Stimulated activated CD8-positive, alpha-beta memory T cell treated with anti-CD3 and anti-CD28 coated beads, Interleukin-15, amount 100 ng/mL, for 24 hours (primary cell): Measurements from ENCODE around the gene P3H2.
"Not testable (repeated sequence)": the region's sequence is repeated elsewhere in the genome, so short reads cannot be mapped to it uniquely, and the experiment has no call there.

Experiments used
- DNase-seq: peaks from one replicate; pipeline ENCODE4 v3.0.0-alpha.2; 2020; ENCODE audit warnings: low read depth

The P3H2 gene

DNA sequence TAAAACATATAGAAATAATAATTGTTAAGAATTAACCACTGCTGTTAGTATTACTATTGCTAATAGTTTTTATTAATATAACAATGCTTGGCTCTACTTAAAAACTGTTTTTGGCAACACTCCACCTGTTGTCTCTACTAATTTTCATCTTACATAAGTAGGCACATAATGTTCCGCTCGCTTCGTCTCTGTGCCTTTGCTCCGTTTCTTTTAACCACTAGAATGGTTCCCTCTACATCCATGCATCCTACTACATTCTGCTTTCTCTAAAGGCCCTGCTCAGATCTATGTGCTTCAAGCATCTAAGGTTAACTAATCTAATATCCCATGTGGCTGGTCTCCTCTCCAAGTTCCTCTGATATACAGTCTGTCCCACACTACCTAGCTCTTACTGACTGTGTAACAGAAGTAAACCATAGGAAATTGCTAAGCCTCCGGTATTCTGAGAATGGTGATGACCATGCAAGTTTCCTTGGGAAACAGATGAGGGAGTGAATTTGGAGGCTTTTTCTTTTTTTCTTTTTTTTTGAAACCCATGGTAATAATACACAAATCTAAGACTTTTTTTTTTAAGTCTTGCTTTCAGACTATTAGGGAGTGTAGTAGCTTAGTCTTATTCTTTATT is 138.3 kb downstream of the P3H2 start:
- no peak for DNase-seq

DNA sequence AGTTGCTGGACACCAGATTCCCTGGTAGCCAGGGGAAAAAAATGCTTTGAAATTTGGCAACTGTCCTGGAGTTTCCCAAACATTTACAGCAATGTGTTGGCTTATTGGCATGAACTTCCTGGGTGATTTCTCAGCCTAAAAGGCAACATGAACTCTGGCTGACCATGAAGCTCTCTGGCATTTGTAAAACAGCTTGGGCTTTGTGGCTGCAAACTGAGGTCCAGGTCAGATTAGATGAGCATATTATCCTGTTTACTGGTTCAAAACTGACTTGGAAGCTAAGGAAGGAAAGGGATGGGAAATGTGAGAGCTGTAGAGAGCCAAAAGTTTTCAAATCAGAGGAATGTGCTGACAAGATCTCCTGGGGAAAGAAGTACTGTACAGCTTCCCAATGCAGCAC is 139.0 kb downstream of the P3H2 start:
- no peak for DNase-seq

DNA sequence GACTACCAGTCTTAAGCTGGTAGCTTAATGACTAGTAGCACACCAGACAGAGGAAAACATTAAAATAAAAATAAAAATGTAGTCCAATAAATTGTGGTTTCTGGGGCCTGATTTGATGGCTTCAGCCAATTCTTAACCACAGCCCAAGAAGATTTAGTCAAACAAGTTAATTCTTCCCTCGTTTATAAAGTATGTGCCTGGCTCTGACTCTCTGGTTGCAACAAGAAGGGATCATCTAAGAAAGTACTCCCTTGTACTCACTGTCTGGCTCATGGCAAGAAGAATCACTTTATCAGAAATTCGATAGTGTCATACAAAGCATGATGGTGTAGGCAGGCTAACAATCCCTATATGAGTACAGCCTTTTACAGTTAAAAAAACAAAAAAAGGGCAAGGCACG is 141.9 kb downstream of the P3H2 start:
- DNase-seq, result no peak

DNA sequence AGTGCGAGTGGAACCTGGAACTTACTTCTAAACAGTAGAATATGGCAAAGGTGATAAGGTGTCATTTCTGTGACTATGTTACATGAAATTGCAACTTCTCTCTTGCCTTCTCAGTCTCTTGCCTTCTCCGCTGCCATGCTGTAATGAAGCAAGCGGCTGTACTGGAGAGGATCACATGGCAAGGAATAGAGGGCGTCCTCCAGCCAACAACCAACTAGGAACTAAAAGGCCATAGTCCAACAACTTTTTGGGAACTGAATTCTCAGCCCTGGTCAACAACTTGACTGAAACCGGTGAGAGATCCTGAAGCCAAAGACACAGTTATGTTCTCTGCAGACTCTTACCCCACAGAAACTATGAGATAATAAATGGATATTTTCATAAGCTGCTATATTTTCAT is 143.5 kb downstream of the P3H2 start:
- no peak for DNase-seq

DNA sequence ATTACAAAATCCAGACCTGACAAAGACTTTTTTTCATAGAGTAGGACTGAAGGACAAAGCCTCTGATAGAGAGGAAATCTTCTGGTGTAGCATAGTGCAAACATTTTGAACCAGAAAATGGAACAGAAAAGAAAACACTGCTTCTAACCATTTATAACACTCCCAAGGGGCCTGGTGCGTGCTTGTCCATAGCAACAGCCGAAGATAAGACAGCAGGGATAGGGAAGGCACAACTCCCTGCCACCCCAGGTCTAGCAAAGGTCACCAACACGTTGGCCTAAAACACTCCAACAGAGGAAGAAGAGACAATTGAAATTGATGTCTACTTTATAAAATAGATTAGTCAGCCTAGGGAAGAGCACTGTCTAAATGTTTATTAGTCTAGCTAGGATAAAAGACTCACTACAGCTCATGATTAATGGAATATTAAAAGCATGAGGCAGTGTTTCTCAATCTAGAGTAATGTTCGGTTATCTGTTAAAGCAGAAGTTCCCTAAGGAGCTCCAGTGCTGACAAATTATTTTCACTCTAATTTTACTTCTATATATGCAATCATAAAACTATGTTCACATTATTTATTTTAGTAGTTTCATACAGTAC is 145.2 kb downstream of the P3H2 start:
- DNase-seq, result no peak

DNA sequence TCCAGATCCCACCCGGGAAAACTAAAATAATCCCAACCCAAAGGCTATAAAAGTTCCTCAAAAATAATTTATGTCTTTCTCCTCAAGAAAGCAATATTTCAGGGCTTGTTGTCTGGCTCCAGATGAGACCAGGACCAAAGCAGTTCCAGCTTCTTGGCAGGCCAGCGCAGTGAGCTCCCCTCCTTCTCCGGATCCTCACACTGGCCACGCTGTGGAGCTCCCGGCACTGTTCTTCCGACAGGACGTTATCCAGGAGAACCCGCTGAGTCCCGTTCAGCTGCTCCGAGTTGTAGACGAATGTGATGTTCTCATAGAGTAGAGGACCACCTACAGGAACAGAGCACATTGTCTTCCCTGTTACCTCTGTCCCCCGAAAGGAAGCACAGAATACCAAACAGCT is 146.3 kb downstream of the P3H2 start:
- DNase-seq, result no peak

DNA sequence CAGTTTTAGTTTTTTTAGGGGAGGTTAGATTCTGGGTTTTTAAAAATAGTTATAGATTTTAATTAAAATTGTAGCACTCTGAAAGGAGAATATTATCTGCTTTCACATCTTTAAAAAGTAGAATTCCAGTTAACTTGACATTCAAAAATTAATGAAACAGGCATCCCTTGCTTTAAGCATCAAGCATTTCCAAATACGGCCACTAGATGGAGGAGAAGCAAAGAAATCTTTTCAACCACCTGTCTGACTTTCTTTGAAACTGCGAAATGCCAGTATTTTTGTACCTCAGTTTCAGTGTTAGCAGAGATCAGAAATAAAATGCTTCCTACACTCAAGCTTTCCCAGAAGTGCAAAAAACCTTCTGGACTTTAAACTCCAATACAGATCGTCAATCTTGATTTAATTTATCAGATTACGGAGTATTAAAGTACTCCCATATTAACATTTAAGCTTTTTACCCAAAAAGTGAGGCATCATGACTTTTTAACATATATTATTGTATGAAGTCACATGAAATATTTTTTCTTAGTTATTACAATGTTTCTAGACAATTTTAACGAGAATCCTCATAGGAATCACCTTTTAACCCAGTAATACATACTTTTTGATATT is 153.3 kb downstream of the P3H2 start:
- DNase-seq, result no peak

DNA sequence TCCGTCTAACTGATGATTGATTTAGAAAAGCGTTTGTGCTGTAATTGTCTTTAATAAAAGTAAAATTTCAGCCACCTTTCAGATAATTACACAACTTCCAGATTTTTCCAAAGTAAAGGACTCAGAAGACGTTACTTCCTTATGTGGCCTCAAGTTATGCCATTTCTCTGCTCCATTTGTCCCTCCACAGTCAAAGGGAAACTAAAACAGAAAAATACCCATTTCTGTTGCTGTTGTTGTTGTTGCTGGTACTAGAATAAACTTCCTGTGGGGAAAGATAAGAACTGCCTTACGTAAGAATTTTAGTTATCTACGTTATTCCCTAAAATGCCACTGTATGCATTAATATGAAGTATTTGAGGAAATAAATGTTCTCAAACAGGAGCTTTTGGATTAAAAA is 153.9 kb downstream of the P3H2 start:
- no peak for DNase-seq

DNA sequence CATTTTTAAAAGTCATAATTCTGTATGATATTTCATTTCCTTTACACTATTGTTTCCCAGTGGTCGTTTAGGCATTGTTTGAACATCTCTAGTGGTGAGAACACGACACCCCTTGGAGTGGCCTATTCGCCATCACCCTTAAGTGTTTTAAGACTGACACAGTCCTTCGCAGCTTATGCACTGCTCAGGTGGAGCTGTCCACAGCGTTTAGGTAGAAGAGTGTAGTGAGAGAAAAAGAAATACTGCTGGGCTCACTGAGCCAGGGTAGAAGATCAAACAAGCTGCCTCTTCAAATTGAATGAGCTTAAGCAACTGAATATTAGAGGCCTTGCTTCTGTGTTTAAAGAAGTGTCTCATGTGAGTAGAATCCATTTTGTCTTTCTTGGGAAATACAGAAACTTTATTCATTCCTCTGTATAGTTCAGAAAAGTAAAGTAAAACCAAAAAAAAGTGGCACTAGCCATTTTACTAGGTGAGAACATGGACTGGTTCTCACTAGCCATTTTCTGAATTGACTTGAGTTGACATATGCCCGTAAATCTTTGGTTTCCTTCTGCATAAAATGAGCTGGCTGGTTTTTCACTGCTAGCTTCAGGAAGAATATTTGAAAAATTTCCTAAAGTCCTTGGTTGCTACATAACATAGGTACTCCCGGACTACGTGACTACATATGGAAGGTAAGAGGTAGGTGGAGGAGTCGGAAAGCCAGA is 155.9 kb downstream of the P3H2 start:
- DNase-seq, result no peak

DNA sequence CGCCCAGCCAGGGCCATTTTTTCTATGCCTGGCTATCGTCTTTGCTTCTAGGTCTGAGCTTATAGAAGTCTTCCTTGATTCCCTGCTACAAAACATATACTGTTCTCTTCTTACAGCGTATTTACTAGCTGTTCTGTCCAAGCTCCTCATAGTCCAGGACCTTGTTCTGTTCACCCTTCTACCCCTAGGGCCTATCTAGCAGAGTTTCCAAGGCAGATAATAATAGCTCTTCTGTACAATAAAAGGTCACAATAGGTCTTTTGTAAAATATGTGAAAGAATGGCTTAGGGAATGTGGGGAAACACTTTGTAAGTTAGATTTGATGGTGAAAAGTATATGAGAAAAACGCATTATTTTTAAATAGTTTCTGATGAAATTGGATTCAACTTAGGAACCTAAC is 158.2 kb downstream of the P3H2 start:
- DNase-seq, result no peak

DNA sequence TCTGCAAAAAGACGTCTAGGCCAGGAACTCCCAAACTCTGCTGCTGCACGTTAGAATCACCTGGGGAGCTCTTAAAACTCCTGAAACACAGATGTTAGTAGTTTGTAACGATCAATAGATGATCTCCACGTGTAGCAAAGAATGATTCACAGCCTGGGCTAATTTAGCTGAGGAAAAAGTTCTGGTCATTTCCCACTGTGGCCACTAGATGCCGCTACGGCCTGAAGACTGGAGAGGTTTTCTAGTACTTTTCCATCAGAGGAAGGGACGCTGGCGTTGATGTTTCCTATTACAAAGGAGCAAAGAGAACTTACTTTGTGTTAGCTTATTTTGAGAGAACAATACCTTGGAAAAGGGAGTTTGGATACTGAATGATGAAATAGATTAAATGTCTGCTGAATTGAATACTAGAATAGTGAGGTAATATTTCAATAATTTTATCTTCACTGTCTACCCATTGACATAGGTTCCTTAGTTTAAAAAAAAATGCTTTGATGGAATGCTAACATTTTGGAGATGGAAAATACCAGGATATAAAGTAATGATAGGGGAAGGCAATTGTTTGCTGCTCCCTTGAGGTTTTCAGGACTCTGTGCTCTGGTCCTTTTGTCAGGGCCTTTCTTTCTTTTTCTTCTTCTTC is 159.1 kb downstream of the P3H2 start:
- peak; percentile 51 for DNase-seq

DNA sequence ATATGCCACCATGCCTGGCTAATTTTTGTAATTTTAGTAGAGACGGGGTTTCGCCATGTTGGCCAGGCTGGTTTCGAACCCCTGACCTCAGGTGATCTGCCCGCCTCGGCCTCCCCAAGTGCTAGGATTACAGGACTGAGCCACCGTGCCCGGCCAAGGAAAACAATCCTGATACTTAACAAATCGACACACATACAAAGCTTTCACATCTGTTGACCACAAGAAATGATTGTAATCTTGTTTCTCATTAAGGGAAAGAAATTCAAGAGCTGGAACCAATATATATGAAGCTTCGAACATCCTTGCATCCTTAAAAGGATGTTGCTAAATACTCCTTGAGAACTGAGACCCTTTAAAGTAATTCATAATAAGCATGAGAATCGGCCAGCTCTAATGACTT is 159.6 kb downstream of the P3H2 start:
- DNase-seq, result not testable (repeated sequence)

DNA sequence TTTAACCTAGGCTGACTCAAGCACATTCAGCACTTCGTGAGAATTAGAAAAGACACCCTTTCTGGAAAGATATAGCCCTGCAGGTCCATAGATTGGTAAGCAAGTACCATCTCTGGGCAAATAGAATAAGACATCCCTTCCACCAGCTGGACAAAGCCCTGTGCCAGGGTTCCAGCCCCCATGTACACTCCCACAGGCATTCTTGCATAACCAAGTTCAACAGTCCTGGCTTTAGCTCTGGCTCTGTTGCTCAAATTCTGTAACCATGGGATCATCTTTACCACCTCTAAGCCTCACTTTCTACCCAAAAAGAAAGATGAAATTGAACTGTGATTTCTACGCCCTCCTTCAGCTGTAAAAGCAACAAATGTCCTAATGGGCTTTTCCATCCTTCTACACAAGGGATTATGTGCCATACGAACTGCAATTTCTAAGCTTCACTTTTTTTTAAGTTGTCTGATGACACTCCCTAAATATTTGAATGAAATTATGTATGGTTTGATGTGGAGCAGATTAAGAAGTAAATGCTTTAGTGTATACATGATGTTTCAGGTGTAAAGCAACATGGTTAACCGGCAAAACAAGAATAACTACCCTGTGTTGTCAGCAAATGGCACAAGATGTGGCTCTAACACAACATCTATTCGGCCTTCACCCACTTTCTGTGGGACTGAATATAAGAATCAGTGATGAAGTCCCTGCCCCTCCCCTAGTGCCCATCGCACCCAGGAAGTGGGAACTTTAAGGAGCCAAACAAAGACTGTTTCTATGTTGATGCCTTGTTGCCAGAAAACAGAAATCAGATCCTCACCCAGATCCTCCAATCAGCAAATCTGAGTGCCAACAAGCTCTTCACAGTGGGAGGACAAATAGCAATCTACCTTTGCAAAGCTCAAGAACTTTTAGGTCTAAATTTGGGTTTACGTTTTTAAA is 165.7 kb downstream of the P3H2 start:
- DNase-seq, result no peak

DNA sequence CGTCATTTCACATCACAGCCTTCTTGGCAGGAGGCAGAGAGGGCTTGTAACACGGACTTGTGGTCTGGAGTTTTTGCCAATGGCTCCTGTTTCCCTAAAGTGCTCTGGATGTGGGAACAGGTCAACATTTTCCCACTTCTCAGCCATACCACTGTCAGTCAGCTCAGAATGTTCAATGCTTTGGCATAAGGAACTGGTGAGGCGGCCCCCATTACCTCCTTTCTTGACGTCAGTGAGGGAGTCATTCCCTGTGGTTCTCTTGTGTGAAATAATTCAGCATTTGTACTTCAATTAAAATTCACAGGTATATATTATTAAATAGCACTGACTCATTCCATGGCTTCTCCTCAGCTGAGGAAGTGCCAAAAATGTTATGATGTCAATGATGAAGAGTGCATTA is 167.1 kb downstream of the P3H2 start:
- DNase-seq, result no peak

DNA sequence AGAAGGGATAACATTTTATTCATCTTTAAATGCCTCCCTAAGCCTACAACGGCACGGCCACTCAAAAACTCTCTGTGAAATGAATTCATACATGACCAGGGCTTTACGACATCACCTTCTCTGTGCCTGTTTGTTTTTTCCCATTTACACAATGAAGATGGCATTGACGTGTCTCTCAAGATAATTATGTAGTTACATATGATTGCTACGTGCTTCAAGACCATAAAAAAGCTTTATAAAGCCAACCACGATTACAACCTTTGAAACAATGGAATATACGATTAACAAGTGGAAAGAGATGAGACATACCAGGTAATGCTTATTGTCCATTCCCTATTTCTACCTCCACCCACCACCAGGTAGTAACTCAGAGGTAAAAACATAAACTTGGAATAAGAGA is 168.4 kb downstream of the P3H2 start:
- no peak for DNase-seq

DNA sequence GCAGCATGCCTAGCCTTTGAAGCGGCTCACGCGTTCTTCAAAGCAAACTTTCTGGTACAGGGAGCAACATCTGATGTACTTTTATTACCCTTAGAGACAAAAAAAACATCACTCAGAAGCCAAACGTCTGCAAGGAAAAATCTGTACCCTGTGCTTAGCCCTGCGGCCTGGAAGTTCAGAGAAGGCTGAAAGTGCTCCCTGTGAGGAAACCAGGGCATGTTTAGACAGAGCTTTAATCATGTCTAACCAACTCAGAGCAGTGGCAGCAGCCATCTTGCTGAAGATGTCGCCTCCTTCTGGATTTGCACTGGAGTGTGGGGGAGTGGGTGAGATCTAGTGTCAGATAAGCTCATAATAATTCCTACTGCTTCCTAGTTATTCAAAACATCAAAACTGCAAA is 170.4 kb downstream of the P3H2 start:
- DNase-seq, result no peak

DNA sequence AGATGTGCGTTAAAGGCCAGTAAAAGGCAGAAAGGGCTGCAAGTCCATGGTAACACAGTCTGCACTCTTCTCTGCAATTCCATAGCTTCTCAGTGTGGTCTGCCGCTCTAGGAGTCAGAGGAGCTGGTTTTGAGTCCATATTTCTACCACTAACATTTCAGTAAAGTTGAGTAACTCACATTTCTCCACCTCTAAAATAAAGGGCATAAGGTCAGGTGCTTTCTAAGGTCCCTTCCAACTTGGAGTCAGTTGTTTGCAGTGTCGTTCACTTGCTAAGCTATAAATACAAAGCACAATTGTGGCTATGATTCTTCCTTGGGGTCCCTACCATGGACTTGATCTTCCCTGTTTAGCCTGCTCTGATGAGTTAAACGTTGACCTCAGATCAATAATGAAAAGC is 171.1 kb downstream of the P3H2 start:
- no peak for DNase-seq

DNA sequence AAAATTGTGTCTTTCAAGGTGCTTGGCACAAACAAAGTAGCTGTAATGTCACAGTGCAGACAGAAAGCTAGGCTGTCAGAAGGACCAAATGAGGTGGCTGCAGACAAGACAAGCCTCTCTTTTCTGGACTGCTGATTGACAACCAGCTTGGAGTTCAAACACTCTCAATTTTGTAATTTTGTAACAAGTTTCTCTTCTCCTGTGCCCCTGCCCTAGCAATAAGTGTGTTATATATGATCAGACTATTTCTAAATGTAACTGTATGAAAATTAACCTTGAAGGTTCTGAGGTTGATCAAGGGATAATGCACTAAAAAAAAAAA is 172.0 kb downstream of the P3H2 start:
- no peak for DNase-seq

DNA sequence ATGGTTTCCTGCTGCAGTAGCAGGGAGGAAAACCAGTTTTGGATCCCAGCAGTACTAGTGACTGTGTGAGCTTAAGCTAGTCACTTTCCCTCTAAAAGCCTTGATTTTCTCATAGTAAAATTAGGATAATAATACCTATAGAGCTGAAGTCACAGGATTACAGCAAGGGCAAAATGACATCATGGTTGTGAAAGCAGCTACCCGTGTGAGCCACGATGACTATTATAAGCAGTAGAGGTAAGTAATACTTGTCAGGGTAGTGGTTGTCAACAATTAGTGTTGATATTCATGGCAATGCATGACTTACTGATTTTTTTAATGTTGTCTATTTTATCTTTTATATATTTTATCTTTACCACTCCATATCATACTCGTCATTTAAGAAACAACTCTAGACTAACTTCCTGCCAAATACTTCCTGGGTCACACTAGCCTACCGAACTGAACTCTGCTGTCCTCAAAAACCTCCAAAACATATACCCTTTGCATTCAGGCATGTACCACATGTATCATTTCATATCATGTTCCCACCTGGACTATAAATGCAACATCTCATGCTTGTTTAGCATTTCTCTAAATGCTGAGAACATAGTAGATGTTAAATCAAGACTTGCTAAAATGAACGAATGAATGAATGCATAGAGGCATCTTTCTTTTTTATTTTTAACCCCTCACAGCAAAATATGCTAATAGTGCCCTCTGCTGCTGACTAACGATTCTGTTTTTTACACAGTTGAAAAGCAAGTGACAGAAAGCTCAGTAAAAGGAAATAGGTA is 172.6 kb downstream of the P3H2 start:
- no peak for DNase-seq

DNA sequence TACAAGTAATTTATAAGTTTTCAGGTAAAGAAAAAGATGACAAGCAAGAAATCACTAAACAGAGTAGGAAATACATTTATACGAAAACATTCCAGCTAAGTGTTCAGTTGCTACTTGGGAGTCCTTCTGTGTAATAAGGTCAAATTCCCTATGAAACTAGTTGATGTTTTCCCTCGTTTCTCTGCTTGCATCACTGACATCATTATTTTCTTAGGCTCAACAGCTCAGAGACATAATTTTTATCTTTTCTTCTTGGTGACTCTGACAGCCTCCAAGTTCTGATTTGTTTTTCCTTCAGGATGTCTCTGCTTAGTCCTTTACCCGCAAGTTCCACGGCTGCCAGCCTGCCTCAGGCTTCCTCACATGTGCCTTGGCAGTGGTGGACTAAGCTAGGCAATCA is 173.6 kb downstream of the P3H2 start:
- no peak for DNase-seq
